ENCODE data around the gene SCUBE3.

- TF ChIP-seq CTCF (IDR thresholded peaks at IDR 0.05) (no peak), POLR2A (IDR thresholded peaks at IDR 0.05) (no peak)
Observed at GRCh38 chr6:35164277-35164676, 49.5 kb upstream of the SCUBE3 start.
